HUES64 (cell line): Measurements from ENCODE around the gene TP53BP2. TPM values are rescaled to one million over a fixed set of nuclear protein-coding genes. Genes with fewer than 3 reads are reported as not detected.
"Not testable (repeated sequence)": the region's sequence is repeated elsewhere in the genome, so short reads cannot be mapped to it uniquely, and the experiment has no call there.

Experiments used
- H3K27ac ChIP-seq: 2 replicates; pipeline ENCODE4 v1.7.0; 2013; ENCODE audit warnings: low read depth, low read length, inconsistent platforms
- H3K27me3 ChIP-seq: 2 replicates; pipeline ENCODE4 v1.6.1; 2013; ENCODE audit warnings: mild to moderate bottlenecking, low read length; ENCODE audit not compliant: insufficient read depth
- H3K36me3 ChIP-seq: 2 replicates; pipeline ENCODE4 v1.6.1; 2013; ENCODE audit warnings: mild to moderate bottlenecking, low read length; ENCODE audit not compliant: insufficient read depth
- H3K4me1 ChIP-seq: 2 replicates; pipeline ENCODE4 v1.6.1; 2013; ENCODE audit warnings: mild to moderate bottlenecking, low read length, moderate library complexity; ENCODE audit not compliant: insufficient read depth
- H3K4me3 ChIP-seq: 2 replicates; pipeline ENCODE4 v1.5.1; 2013; ENCODE audit warnings: mild to moderate bottlenecking, low read length, moderate library complexity
- H3K9ac ChIP-seq: 2 replicates; pipeline ENCODE4 v1.6.1; 2013; ENCODE audit warnings: mild to moderate bottlenecking, low read depth, low read length
- H3K9me3 ChIP-seq: 2 replicates; pipeline ENCODE4 v1.6.1; 2013; ENCODE audit warnings: low read depth, low read length; ENCODE audit not compliant: insufficient read depth
- WGBS: fragments of 150-250, 120-280 bp; methylation state at CpG from one replicate; pipeline ENCODE4 v1.1.7; 2013; ENCODE audit warnings: missing lambda C conversion rate; 5-methylcytosine and 5-hydroxymethylcytosine counted together
- polyA plus RNA-seq, 2 experiments: library from polyadenylated mRNA; stranded (reverse); fragments of 50-300 nt; gene quantifications; one replicate each; pipeline ENCODE4 v1.2.3, GENCODE V29; 2013

The TP53BP2 gene
- 28.0 TPM for polyA plus RNA-seq (2013, experiment 1 of 2)
- 29.7 TPM for polyA plus RNA-seq (2013, experiment 2 of 2)

GRCh38 chr1:223845810-223846682, at the start of gene TP53BP2:
TSS of gene TP53BP2 (minus strand) at chr1:223845947. CDS start at chr1:223845680, 267 bp downstream.
- peak within 1 kb of the TSS; percentile 99 for H3K9ac ChIP-seq
- H3K36me3 ChIP-seq = no peaks in the 10 kb centered on the region
- no peaks in the 10 kb centered on the region for H3K9me3 ChIP-seq
- H3K4me1 ChIP-seq = peaks cover 18% of the 10 kb centered on the region
- WGBS = under 1% methylated on average over 105 of the region's 107 CpGs
- H3K27me3 ChIP-seq = no peaks in the 10 kb centered on the region
- H3K4me3 ChIP-seq = peak within 1 kb of the TSS; percentile 86
- H3K27ac ChIP-seq = peak within 1 kb of the TSS; percentile 99

GRCh38 chr1:223890494-223890893, 44.7 kb upstream of the TP53BP2 start:
- not testable (repeated sequence) for H3K9ac ChIP-seq, H3K9me3 ChIP-seq, H3K27me3 ChIP-seq, H3K27ac ChIP-seq, H3K36me3 ChIP-seq, H3K4me3 ChIP-seq
- 51% methylated on average over 4 of the region's 7 CpGs for WGBS
- peaks cover 12% of the 10 kb centered on the region; the same call in 1 of the 2 replicates for H3K4me1 ChIP-seq

- Histone ChIP-seq H3K4me1 (peaks cover 12% of the 10 kb centered on the region; the same call in 1 of the 2 replicates), H3K27ac (peak overlapping the region; percentile 3; the same call in 1 of the 2 replicates)
- H3K36me3 ChIP-seq, H3K9ac ChIP-seq, H3K9me3 ChIP-seq, H3K27me3 ChIP-seq, H3K4me3 ChIP-seq: not testable (repeated sequence)
- 58% methylated on average over 2 of the region's 4 CpGs for WGBS
Measured at GRCh38 chr1:223889319-223889718, 43.6 kb upstream of the TP53BP2 start.

GRCh38 chr1:223887747-223888418, 42.1 kb upstream of the TP53BP2 start:
- Histone ChIP-seq H3K27me3 (no peaks in the 10 kb centered on the region), H3K36me3 (no peaks in the 10 kb centered on the region), H3K4me1 (peaks cover 16% of the 10 kb centered on the region; the same call in 1 of the 2 replicates), H3K4me3 (no peak overlapping the region), H3K27ac (no peak overlapping the region), H3K9me3 (no peaks in the 10 kb centered on the region), H3K9ac (no peak overlapping the region)
- WGBS = 94% methylated on average over 12 of the region's 12 CpGs

GRCh38 chr1:223886516-223886921, 40.8 kb upstream of the TP53BP2 start:
- WGBS = 83% methylated on average over 4 of the region's 4 CpGs
- no peak overlapping the region for H3K9ac ChIP-seq
- no peaks in the 10 kb centered on the region for H3K9me3 ChIP-seq
- no peak overlapping the region for H3K4me3 ChIP-seq
- no peak overlapping the region for H3K27ac ChIP-seq
- peaks cover 16% of the 10 kb centered on the region; the same call in 1 of the 2 replicates for H3K4me1 ChIP-seq
- no peaks in the 10 kb centered on the region for H3K36me3 ChIP-seq
- no peaks in the 10 kb centered on the region for H3K27me3 ChIP-seq

- Histone ChIP-seq H3K27me3 (no peaks in the 10 kb centered on the region), H3K27ac (no peak overlapping the region), H3K9ac (no peak overlapping the region), H3K36me3 (no peaks in the 10 kb centered on the region), H3K4me1 (peaks cover 16% of the 10 kb centered on the region; the same call in 1 of the 2 replicates), H3K9me3 (no peaks in the 10 kb centered on the region), H3K4me3 (no peak overlapping the region)
- whole genome bisulfite sequencing = 95% methylated on average over 3 of the region's 3 CpGs
Measured at GRCh38 chr1:223885614-223886013, 39.9 kb upstream of the TP53BP2 start.

GRCh38 chr1:223878598-223879325, 33.0 kb upstream of the TP53BP2 start:
- no peaks in the 10 kb centered on the region for H3K27me3 ChIP-seq
- no peak overlapping the region for H3K9ac ChIP-seq
- H3K4me3 ChIP-seq = no peak overlapping the region
- WGBS = 100% methylated on average over 1 of the region's 1 CpG
- peaks cover 8% of the 10 kb centered on the region; the same call in 1 of the 2 replicates for H3K9me3 ChIP-seq
- no peak overlapping the region for H3K27ac ChIP-seq
- H3K36me3 ChIP-seq = no peaks in the 10 kb centered on the region
- no peaks in the 10 kb centered on the region for H3K4me1 ChIP-seq

- H3K9me3 ChIP-seq = peaks cover 8% of the 10 kb centered on the region; the same call in 1 of the 2 replicates
- H3K27ac ChIP-seq = no peak overlapping the region
- WGBS = 94% methylated on average over 3 of the region's 3 CpGs
- no peaks in the 10 kb centered on the region for H3K27me3 ChIP-seq
- no peaks in the 10 kb centered on the region for H3K36me3 ChIP-seq
- no peak overlapping the region for H3K9ac ChIP-seq
- H3K4me3 ChIP-seq = no peak overlapping the region
- no peaks in the 10 kb centered on the region for H3K4me1 ChIP-seq
Measured at GRCh38 chr1:223877804-223878203, 32.1 kb upstream of the TP53BP2 start.

GRCh38 chr1:223876590-223876989, 30.8 kb upstream of the TP53BP2 start:
- Histone ChIP-seq H3K9ac (no peak overlapping the region), H3K27ac (no peak overlapping the region), H3K9me3 (peaks cover 8% of the 10 kb centered on the region; the same call in 1 of the 2 replicates), H3K4me1 (no peaks in the 10 kb centered on the region), H3K36me3 (no peaks in the 10 kb centered on the region), H3K27me3 (no peaks in the 10 kb centered on the region), H3K4me3 (no peak overlapping the region)
- 68% methylated on average over 4 of the region's 6 CpGs for WGBS

- Histone ChIP-seq H3K27me3 (no peaks in the 10 kb centered on the region), H3K4me3 (no peak overlapping the region), H3K9ac (no peak overlapping the region), H3K27ac (no peak overlapping the region), H3K36me3 (no peaks in the 10 kb centered on the region), H3K9me3 (peaks cover 8% of the 10 kb centered on the region; the same call in 1 of the 2 replicates), H3K4me1 (peaks cover 10% of the 10 kb centered on the region)
- WGBS = 92% methylated on average over 5 of the region's 5 CpGs
Measured at GRCh38 chr1:223873044-223873443, 27.3 kb upstream of the TP53BP2 start.
